ENCODE results near the gene RAB17.

DNA sequence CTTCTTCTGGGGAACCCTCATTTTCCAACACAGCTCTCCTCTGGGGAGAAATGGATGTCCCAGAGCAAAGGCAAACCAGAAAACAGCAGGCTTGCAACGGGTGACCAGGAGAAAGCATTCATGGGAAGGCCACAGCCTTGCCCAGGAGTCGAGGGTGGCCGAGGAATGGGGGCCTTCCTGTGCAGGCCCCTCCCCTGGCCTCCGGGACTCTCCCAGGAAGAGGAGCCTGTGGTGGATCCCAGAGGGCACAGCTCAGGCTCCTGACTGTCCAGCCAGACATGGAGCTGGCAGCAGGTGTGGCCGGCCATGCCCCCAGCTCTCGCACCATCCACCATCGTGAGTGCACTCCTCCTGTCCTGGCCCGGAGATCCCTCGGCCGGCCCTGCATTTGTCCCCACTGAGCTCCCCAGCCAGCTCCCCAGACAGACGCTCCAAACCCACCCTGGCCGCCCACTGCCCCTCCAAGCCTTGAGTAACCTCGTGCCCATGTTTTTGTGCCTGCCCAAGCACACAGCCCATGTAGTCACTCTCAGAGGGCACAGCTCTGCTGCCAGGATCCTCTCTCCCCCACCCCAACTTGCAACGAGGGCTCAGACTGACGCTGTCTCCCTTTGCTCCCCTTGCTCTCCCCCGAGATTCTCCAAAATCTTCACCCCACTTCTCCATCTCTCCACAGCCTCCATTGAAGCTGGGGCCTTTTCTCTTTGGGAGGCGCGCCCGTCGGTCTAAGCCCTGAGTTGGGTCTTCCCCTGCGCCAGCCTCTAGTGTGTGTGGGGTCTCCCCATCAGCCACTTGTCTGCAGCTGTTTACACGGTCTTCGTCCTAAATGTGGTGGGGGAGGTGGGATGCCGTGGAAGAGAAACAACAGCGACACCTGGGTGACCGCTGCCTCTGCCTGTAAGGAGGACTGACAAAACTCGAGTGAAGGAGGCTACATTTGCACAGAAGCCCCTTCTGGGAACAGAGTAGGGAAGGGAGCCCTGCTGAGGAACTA is 14.4 kb downstream of the RAB17 start:
- TF ChIP-seq FOXP2 (optimal IDR thresholded peaks at IDR 0.05; ENCODE audit: borderline replicate concordance, extremely low read depth, extremely low read length, insufficient read depth) (no peak), POLR2AphosphoS5 (IDR thresholded peaks at IDR 0.05; ENCODE audit: low read depth, low read length) (no peak), TAF1 (IDR thresholded peaks at IDR 0.05; ENCODE audit: borderline replicate concordance, insufficient read depth, low read length) (no peak), SIN3A (IDR thresholded peaks at IDR 0.05; ENCODE audit: borderline replicate concordance, insufficient read depth, low read length) (no peak), REST (IDR thresholded peaks at IDR 0.05; ENCODE audit: insufficient read depth in 1 of 2, low read depth in 2 of 2, low read length in 2 of 2) (no peak)
